WERI-Rb-1 (cell line): Measurements from ENCODE around the gene DCDC2.

Source experiments
- DNase-seq: peaks from one replicate; pipeline ENCODE4 v3.0.0-alpha.2; 2020
- H3K27ac ChIP-seq: fragments of 250-450 bp; sonication (Bioruptor Pico); 2 replicates; pipeline ENCODE4 v1.5.1; 2020; ENCODE audit warnings: mild to moderate bottlenecking, moderate library complexity
- H3K27me3 ChIP-seq: fragments of 250-450 bp; sonication (Bioruptor Pico); 2 replicates; pipeline ENCODE4 v1.5.1; 2021; ENCODE audit warnings: mild to moderate bottlenecking, low read depth, moderate library complexity; ENCODE audit not compliant: insufficient read depth, severe bottlenecking
- H3K36me3 ChIP-seq: fragments of 250-450 bp; sonication (Bioruptor Pico); 2 replicates; pipeline ENCODE4 v1.5.1; 2020; ENCODE audit warnings: mild to moderate bottlenecking, moderate library complexity
- H3K4me3 ChIP-seq: 2 replicates; pipeline ENCODE4 v1.5.1; 2011; ENCODE audit warnings: low read depth, mild to moderate bottlenecking, control low read depth, low read length
- H3K9me3 ChIP-seq: fragments of 250-450 bp; sonication (Bioruptor Pico); 2 replicates; pipeline ENCODE4 v1.5.1; 2021; ENCODE audit warnings: mild to moderate bottlenecking, moderate library complexity; ENCODE audit not compliant: severe bottlenecking
- CTCF ChIP-seq: IDR thresholded peaks from 2 replicates; pipeline ENCODE4 v1.5.1; 2011; ENCODE audit warnings: low read depth, mild to moderate bottlenecking, control low read depth, inconsistent platforms, low read length

The DCDC2 gene

GRCh38 chr6:24352434-24352833, 5.4 kb downstream of the DCDC2 start:
- DNase-seq, result no peak
- no peak for TF ChIP-seq CTCF
- Histone ChIP-seq H3K27me3 (no peaks in the 10 kb centered on the region), H3K4me3 (no peak overlapping the region), H3K36me3 (no peaks in the 10 kb centered on the region), H3K9me3 (no peaks in the 10 kb centered on the region), H3K27ac (no peak overlapping the region)

DNA sequence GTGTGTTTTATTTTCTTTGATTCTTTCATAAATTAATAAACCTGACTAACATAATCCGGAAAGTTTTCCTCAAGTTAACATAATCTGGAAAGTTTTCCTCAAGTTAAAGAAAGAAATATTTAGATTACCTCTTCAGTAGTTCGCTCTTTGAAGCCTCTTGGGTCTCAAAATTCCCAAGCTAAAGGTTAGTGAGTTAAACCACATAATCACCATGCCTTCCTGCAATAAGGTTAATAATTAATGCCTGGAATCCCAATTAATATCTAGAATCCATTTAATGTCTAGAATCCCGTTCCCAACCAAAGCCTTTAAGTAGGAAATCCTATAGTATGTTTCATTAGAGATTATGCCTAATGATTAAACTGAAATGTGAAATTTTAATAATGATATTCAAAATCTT, 12.9 kb downstream of the DCDC2 start:
- H3K27me3 ChIP-seq, result no peaks in the 10 kb centered on the region
- no peaks in the 10 kb centered on the region for H3K36me3 ChIP-seq
- H3K9me3 ChIP-seq, result no peaks in the 10 kb centered on the region
- no peak for DNase-seq
- no peak overlapping the region for H3K4me3 ChIP-seq
- no peak overlapping the region for H3K27ac ChIP-seq
- no peak for TF ChIP-seq CTCF

GRCh38 chr6:24340998-24341938, 16.6 kb downstream of the DCDC2 start:
- Histone ChIP-seq H3K27me3 (no peaks in the 10 kb centered on the region), H3K9me3 (peaks cover 8% of the 10 kb centered on the region), H3K36me3 (no peaks in the 10 kb centered on the region), H3K4me3 (no peak overlapping the region), H3K27ac (no peak overlapping the region)
- no peak for DNase-seq
- no peak for TF ChIP-seq CTCF

DNA sequence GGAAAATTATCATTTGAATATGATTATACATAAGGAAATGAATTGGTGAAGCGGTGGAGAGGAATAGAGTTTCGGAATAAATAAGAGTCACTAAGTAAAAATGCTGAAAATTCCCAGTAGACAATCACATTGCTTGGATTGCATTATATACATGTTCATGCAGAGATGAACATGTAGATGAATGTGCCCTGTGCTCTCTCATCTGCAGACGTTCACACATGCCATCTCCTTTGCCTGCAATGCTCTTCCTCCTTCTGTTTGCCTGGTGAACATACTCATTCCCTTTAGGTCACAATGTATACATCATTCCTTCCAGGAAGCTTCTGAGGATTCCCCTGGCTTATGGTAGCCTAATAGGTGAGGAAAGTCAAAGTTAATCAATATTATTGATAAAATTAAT, 17.9 kb downstream of the DCDC2 start:
- Histone ChIP-seq H3K27me3 (no peaks in the 10 kb centered on the region), H3K9me3 (peaks cover 8% of the 10 kb centered on the region), H3K4me3 (no peak overlapping the region), H3K27ac (no peak overlapping the region), H3K36me3 (no peaks in the 10 kb centered on the region)
- no peak for TF ChIP-seq CTCF
- DNase-seq, result no peak

DNA sequence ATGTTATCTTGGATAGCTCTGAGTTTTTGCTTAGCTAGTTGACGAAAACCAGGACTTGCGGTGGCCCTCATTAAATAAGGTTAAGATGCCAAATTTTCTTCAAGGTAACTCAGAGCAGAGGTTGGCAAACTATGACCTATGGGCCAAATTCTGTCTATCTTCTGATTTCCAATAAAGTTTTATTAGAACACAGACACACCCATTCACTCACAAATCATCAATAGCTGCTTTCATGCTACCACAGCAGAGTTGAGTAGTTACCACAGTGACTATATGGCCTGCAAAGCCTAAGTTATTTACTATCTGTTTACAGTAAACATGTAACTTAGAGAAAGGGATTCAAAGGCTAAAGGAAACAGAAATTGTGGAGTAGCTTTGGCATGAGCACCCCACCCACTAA, 23.6 kb downstream of the DCDC2 start:
- Histone ChIP-seq H3K4me3 (no peak overlapping the region), H3K27ac (no peak overlapping the region), H3K27me3 (no peaks in the 10 kb centered on the region), H3K9me3 (peaks cover 8% of the 10 kb centered on the region), H3K36me3 (no peaks in the 10 kb centered on the region)
- no peak for DNase-seq
- no peak for TF ChIP-seq CTCF
